Fibroblast of lung (primary cell): ENCODE measurements around the gene KIF18A. TPM values are rescaled to one million over a fixed set of nuclear protein-coding genes. Genes with fewer than 3 reads are reported as not detected.
"Not testable (repeated sequence)": the region's sequence is repeated elsewhere in the genome, so short reads cannot be mapped to it uniquely, and the experiment has no call there.

ENCODE experiments used
- DNase-seq, 2 donors: peaks; one replicate each; pipeline versions ENCODE4 v3.0.0 to v3.0.0-alpha.2; 2010; ENCODE audit warnings: low read depth in 2 of 2
- H2AFZ ChIP-seq: 2 replicates; pipeline ENCODE4 v1.5.1; 2012; ENCODE audit warnings: low read length, control low read depth, inconsistent platforms
- H3K27ac ChIP-seq: 2 replicates; pipeline ENCODE4 v1.5.1; 2011; ENCODE audit warnings: low read length, control low read depth; ENCODE audit not compliant: insufficient read depth
- H3K27me3 ChIP-seq: 2 replicates; pipeline ENCODE4 v1.5.1; 2011; ENCODE audit warnings: mild to moderate bottlenecking, low read length; ENCODE audit not compliant: control insufficient read depth, insufficient read depth
- H3K36me3 ChIP-seq: 2 replicates; pipeline ENCODE4 v1.5.1; 2011; ENCODE audit warnings: low read length; ENCODE audit not compliant: control insufficient read depth, insufficient read depth
- H3K4me1 ChIP-seq: 2 replicates; pipeline ENCODE4 v1.5.1; 2011; ENCODE audit warnings: low read length; ENCODE audit not compliant: control insufficient read depth, insufficient read depth; ENCODE audit errors: extremely low read depth
- H3K4me2 ChIP-seq: 2 replicates; pipeline ENCODE4 v1.5.1; 2011; ENCODE audit warnings: low read length, control low read depth; ENCODE audit not compliant: insufficient read depth; ENCODE audit errors: extremely low read depth
- H3K4me3 ChIP-seq, 4 experiments: fragments of 200-600 bp in 1 of 4; sonication (generic) in 1 of 4; replicated peaks in 1 of 4; 2 replicates each; pipeline ENCODE4 v1.5.1; 2011 to 2016; ENCODE audit warnings: low read length in 4 of 4, low read depth in 3 of 4, mild to moderate bottlenecking in 3 of 4, control low read depth in 2 of 4, inconsistent platforms in 1 of 4, mixed read lengths in 1 of 4; ENCODE audit not compliant: insufficient read depth in 1 of 4; ENCODE audit errors: control extremely low read depth in 1 of 4
- H3K79me2 ChIP-seq: 2 replicates; pipeline ENCODE4 v1.5.1; 2012; ENCODE audit warnings: mild to moderate bottlenecking, low read length, inconsistent platforms; ENCODE audit not compliant: control insufficient read depth, insufficient read depth
- H3K9ac ChIP-seq: 2 replicates; pipeline ENCODE4 v1.5.1; 2011; ENCODE audit warnings: mild to moderate bottlenecking, low read length, control low read depth; ENCODE audit not compliant: insufficient read depth
- H3K9me3 ChIP-seq: 2 replicates; pipeline ENCODE4 v1.5.1; 2012; ENCODE audit warnings: low read depth, low read length; ENCODE audit not compliant: control insufficient read depth, insufficient read depth
- H4K20me1 ChIP-seq: 2 replicates; pipeline ENCODE4 v1.5.1; 2011; ENCODE audit warnings: low read length; ENCODE audit not compliant: control insufficient read depth, insufficient read depth; ENCODE audit errors: extremely low read depth
- CTCF ChIP-seq, 2 donors: IDR thresholded peaks in 1 of 2; conservative IDR thresholded peaks in 1 of 2; 1 replicate in 1 of 2; 2 replicates in 1 of 2; pipeline ENCODE4 v1.5.1; 2011 to 2012; ENCODE audit warnings: low read length in 2 of 2, control low read depth in 1 of 2, inconsistent platforms in 1 of 2, low read depth in 1 of 2, mild to moderate bottlenecking in 1 of 2
- EZH2 ChIP-seq: IDR thresholded peaks from 2 replicates; pipeline ENCODE4 v1.5.1; 2012; ENCODE audit warnings: low read length, control low read depth, mild to moderate bottlenecking; ENCODE audit errors: missing control alignments
- polyA plus RNA-seq, 2 donors: library from polyadenylated mRNA; depleted of rRNA in 1 of 2; stranded (reverse) in 1 of 2; unstranded in 1 of 2; fragments of >200 nt; gene quantifications; 2 replicates each; pipeline ENCODE4 v1.2.1, GENCODE V29; 2011 to 2012; ENCODE audit warnings: missing spikeins in 1 of 2
- total RNA-seq: library from RNA; depleted of rRNA; stranded (reverse); fragments of >200 nt; gene quantifications from 2 replicates; pipeline ENCODE4 v1.2.1, GENCODE V29; 2014

Gene KIF18A
- total and polyA plus RNA-seq, 2 donors (not counting 1 experiment from before 2014, with no cell fraction given): 5.8 to 12.6 TPM

GRCh38 chr11:28090052-28090749 lies 17.8 kb downstream of the KIF18A start:
- Histone ChIP-seq H3K79me2 (peaks cover 2% of the 10 kb centered on the region), H3K4me3 (no peak overlapping the region), H3K27ac (peak overlapping the region; percentile 39), H2AFZ (no peak overlapping the region), H3K27me3 (no peaks in the 10 kb centered on the region), H4K20me1 (no peaks in the 10 kb centered on the region), H3K4me1 (peaks cover 3% of the 10 kb centered on the region), H3K4me2 (peak overlapping the region; percentile 32), H3K9me3 (no peaks in the 10 kb centered on the region), H3K9ac (no peak overlapping the region), H3K36me3 (peaks cover 3% of the 10 kb centered on the region)
- TF ChIP-seq CTCF (conservative IDR thresholded peaks at IDR 0.05 in 1 of 2, IDR thresholded peaks at IDR 0.05 in 1 of 2; ENCODE audit: low read depth in 1 of 2, low read length in 2 of 2) (no peak), EZH2 (no peak)
- peak; percentile 73 to 82 for DNase-seq

GRCh38 chr11:28089378-28089777 lies 18.6 kb downstream of the KIF18A start:
- Histone ChIP-seq H3K9ac (no peak overlapping the region), H3K27ac (peak overlapping the region; percentile 39), H3K4me2 (no peak overlapping the region), H2AFZ (no peak overlapping the region), H3K79me2 (peaks cover 1% of the 10 kb centered on the region), H3K9me3 (no peaks in the 10 kb centered on the region), H3K4me1 (peaks cover 3% of the 10 kb centered on the region), H4K20me1 (no peaks in the 10 kb centered on the region), H3K27me3 (no peaks in the 10 kb centered on the region), H3K4me3 (no peak overlapping the region), H3K36me3 (peaks cover 3% of the 10 kb centered on the region)
- DNase-seq: peak; percentile 32 to 74
- TF ChIP-seq EZH2 (no peak), CTCF (conservative IDR thresholded peaks at IDR 0.05 in 1 of 2, IDR thresholded peaks at IDR 0.05 in 1 of 2; ENCODE audit: low read depth in 1 of 2, low read length in 2 of 2) (no peak)

GRCh38 chr11:28087693-28088092 lies 20.3 kb downstream of the KIF18A start:
- H3K79me2 ChIP-seq, H3K4me3 ChIP-seq, H3K9ac ChIP-seq, H2AFZ ChIP-seq, H3K4me2 ChIP-seq, H3K36me3 ChIP-seq, H3K27me3 ChIP-seq, H3K4me1 ChIP-seq, DNase-seq, H3K9me3 ChIP-seq, H4K20me1 ChIP-seq: not testable (repeated sequence)
- H3K27ac ChIP-seq: peak overlapping the region; percentile 46

GRCh38 chr11:28087192-28087591 lies 20.8 kb downstream of the KIF18A start:
- peak overlapping the region; percentile 46 for H3K27ac ChIP-seq
- not testable (repeated sequence) for H3K9me3 ChIP-seq, H3K27me3 ChIP-seq, H3K9ac ChIP-seq, H3K79me2 ChIP-seq, DNase-seq, H3K4me2 ChIP-seq, H3K36me3 ChIP-seq, H3K4me3 ChIP-seq, H2AFZ ChIP-seq, H4K20me1 ChIP-seq, H3K4me1 ChIP-seq
